Measurements from ENCODE around the gene NKAIN2. TPM values are rescaled to one million over a fixed set of nuclear protein-coding genes. Genes with fewer than 3 reads are reported as not detected.

The NKAIN2 gene
- total and polyA plus RNA-seq, 9 of the 15 experiments (the other 6 are each of a cell fraction or from before 2014, with no cell fraction given): not detected

- ChIA-PET CTCF (ENCODE audit: low intra/inter-chr PET ratio) (interaction anchor here (0.5 kb wide), 1 partner anchor 255 kb away, joined by 4 read pairs; no protein-coding TSS in a partner anchor), POLR2A (no interaction called here)
- ATAC-seq: peak; percentile 66; the same call in 2 of the 3 replicates
- intact Hi-C loops (cut with micrococcal nuclease) (no loop called here), in situ Hi-C loops (cut with MboI) (no loop called here)
- FAIRE-seq: no peak
- no peaks in the 10 kb centered on the region for H3K27me3 ChIP-seq (ENCODE audit: control insufficient read depth in 2 of 2, insufficient read depth in 2 of 2, low read length in 2 of 2)
- no peak overlapping the region for H3K9ac ChIP-seq (ENCODE audit: insufficient read depth in 1 of 2, low read depth in 2 of 2, low read length in 2 of 2)
- peak in 1 of 4 experiments; percentile 2 for DNase-seq (ENCODE audit: extremely low read depth in 1 of 4, low spot score in 3 of 4)
- H3K27ac ChIP-seq (ENCODE audit: extremely low read depth, low read depth, low read length): no peak overlapping the region
- TF ChIP-seq PKNOX1 (IDR thresholded peaks at IDR 0.05) (no peak), HDAC3 (IDR thresholded peaks at IDR 0.05; ENCODE audit: borderline replicate concordance, partially characterized antibody) (no peak), ATF3 (IDR thresholded peaks at IDR 0.05) (no peak), ATF3 (CRISPR knock-in tag; conservative IDR thresholded peaks at IDR 0.05) (no peak), FOXA1 (IDR thresholded peaks at IDR 0.05; ENCODE audit: borderline replicate concordance) (no peak), ERF (CRISPR knock-in tag; IDR thresholded peaks at IDR 0.05) (no peak), SMARCA5 (IDR thresholded peaks at IDR 0.05) (no peak), RAD21 (CRISPR knock-in tag; conservative IDR thresholded peaks at IDR 0.05 in 1 of 2, IDR thresholded peaks at IDR 0.05 in 1 of 2) (peak in 1 of 2 experiments; percentile 40; a peak in 2 of 4 replicates)
- H3K4me2 ChIP-seq (ENCODE audit: insufficient read depth, low read length): no peak overlapping the region
- H3K4me3 ChIP-seq: no peak overlapping the region
- no peaks in the 10 kb centered on the region for H3K4me1 ChIP-seq (replicated peaks in 1 of 2; ENCODE audit: control insufficient read depth in 2 of 2, insufficient read depth in 2 of 2, low read length in 2 of 2)
- no peaks in the 10 kb centered on the region for H3K79me2 ChIP-seq (ENCODE audit: control insufficient read depth, insufficient read depth, low read length)
- no peaks in the 10 kb centered on the region for H3K9me3 ChIP-seq (replicated peaks; ENCODE audit: control insufficient read depth, insufficient read depth, low read depth, low read length)
- BruUV-seq (replicated peaks): no TSS peak
- no peaks in the 10 kb centered on the region for H4K20me1 ChIP-seq (replicated peaks; ENCODE audit: control insufficient read depth, insufficient read depth, low read length)
- 0% methylated on average over 4 of the region's 4 CpGs for WGBS (ENCODE audit: insufficient coverage, low coverage, missing lambda C conversion rate)
- H3K9me1 ChIP-seq (ENCODE audit: control insufficient read depth, insufficient read depth, low read length): no peaks in the 10 kb centered on the region
- H3K36me3 ChIP-seq (ENCODE audit: control insufficient read depth, insufficient read depth, low read length): no peaks in the 10 kb centered on the region
- H2AFZ ChIP-seq (ENCODE audit: low read depth, low read length): no peak overlapping the region
These were observed 879.8 kb downstream of the NKAIN2 start for GRCh38 chr6:124683507-124683906.
